OCI-M1 (cell line): ENCODE measurements around the gene TMEM170A.
"Not testable (repeated sequence)": the region's sequence is repeated elsewhere in the genome, so short reads cannot be mapped to it uniquely, and the experiment has no call there.

Experiments
- DNase-seq: peaks from one replicate; lab custom pipeline; 2025; lab: John Stamatoyannopoulos, UW

TMEM170A gene

GRCh38 chr16:75452464-75453190 is 11.9 kb downstream of the TMEM170A start:
- DNase-seq, result peak; percentile 79

- DNase-seq, result no peak
Measured at GRCh38 chr16:75446416-75446815, 18.1 kb downstream of the TMEM170A start.

- no peak for DNase-seq
Measured at GRCh38 chr16:75445298-75445697, 19.2 kb downstream of the TMEM170A start.

- no peak for DNase-seq
Measured at GRCh38 chr16:75443298-75443697, 21.2 kb downstream of the TMEM170A start.

- peak; percentile 95 for DNase-seq
Measured at GRCh38 chr16:75433732-75434413, 30.6 kb downstream of the TMEM170A start.

GRCh38 chr16:75432828-75433731 is 31.4 kb downstream of the TMEM170A start, which contains the start of gene CFDP1:
CFDP1 (minus strand) TSS chr16:75433503; CDS start chr16:75433352, 151 bp downstream.
- peak; percentile 97 for DNase-seq

GRCh38 chr16:75429621-75430403 is 34.7 kb downstream of the TMEM170A start:
- DNase-seq, result no peak

GRCh38 chr16:75426524-75426923 is 38.0 kb downstream of the TMEM170A start:
- DNase-seq, result not testable (repeated sequence)

- DNase-seq, result not testable (repeated sequence)
Measured at GRCh38 chr16:75424105-75424762, 40.3 kb downstream of the TMEM170A start.

GRCh38 chr16:75423723-75424104 is 40.8 kb downstream of the TMEM170A start:
- DNase-seq, result no peak

- DNase-seq, result no peak
Measured at GRCh38 chr16:75421820-75422126, 42.7 kb downstream of the TMEM170A start.

- DNase-seq, result peak; percentile 10
Measured at GRCh38 chr16:75420987-75421819, 43.3 kb downstream of the TMEM170A start.

GRCh38 chr16:75416904-75417565 is 47.5 kb downstream of the TMEM170A start:
- DNase-seq, result no peak

GRCh38 chr16:75415169-75415905 is 49.2 kb downstream of the TMEM170A start:
- no peak for DNase-seq

- DNase-seq, result no peak
Measured at GRCh38 chr16:75413951-75414350, 50.5 kb downstream of the TMEM170A start.

GRCh38 chr16:75406943-75407342 is 57.5 kb downstream of the TMEM170A start:
- DNase-seq, result no peak

GRCh38 chr16:75402821-75403475 is 61.5 kb downstream of the TMEM170A start:
- peak; percentile 55 for DNase-seq

GRCh38 chr16:75402159-75402820 is 62.2 kb downstream of the TMEM170A start:
- DNase-seq, result peak; percentile 11
